DOHH2 (cell line): ENCODE results near the gene KCTD6.

Source experiments
- H3F3A ChIP-seq: fragments of 200-600 bp; sonication (generic), shearing (Covaris generic); 2 replicates; pipeline ENCODE4 v1.6.0; 2016; ENCODE audit warnings: antibody characterized with exemption, mild to moderate bottlenecking; ENCODE audit not compliant: control insufficient read depth, insufficient read depth
- H3K27ac ChIP-seq: fragments of 200-600 bp; sonication (generic); 2 replicates; pipeline ENCODE4 v1.5.1; 2014; ENCODE audit warnings: low read depth, mild to moderate bottlenecking, low read length, moderate library complexity
- H3K27me3 ChIP-seq: fragments of 200-600 bp; sonication (generic); 2 replicates; pipeline ENCODE4 v1.6.1; 2014; ENCODE audit warnings: mild to moderate bottlenecking, low read length, mixed read lengths; ENCODE audit not compliant: control insufficient read depth
- H3K36me3 ChIP-seq: fragments of 200-600 bp; sonication (generic); 2 replicates; pipeline ENCODE4 v1.6.1; 2014; ENCODE audit warnings: mild to moderate bottlenecking, low read length, moderate library complexity, mixed read lengths; ENCODE audit not compliant: control insufficient read depth
- H3K4me1 ChIP-seq: fragments of 200-600 bp; sonication (generic); 2 replicates; pipeline ENCODE4 v1.6.1; 2014; ENCODE audit warnings: mild to moderate bottlenecking, low read length, mixed read lengths; ENCODE audit not compliant: control insufficient read depth
- H3K4me2 ChIP-seq: fragments of 200-600 bp; sonication (generic); 2 replicates; pipeline ENCODE4 v1.6.0; 2014; ENCODE audit warnings: mild to moderate bottlenecking, low read length, moderate library complexity
- H3K4me3 ChIP-seq: fragments of 200-600 bp; sonication (generic); 2 replicates; pipeline ENCODE4 v1.5.1; 2014; ENCODE audit warnings: mild to moderate bottlenecking, low read length, mixed read lengths
- H3K79me2 ChIP-seq: fragments of 200-600 bp; sonication (generic); 2 replicates; pipeline ENCODE4 v1.6.1; 2014; ENCODE audit warnings: mild to moderate bottlenecking, low read length, mixed read lengths; ENCODE audit not compliant: control insufficient read depth
- H3K9me2 ChIP-seq: fragments of 200-600 bp; sonication (generic); replicated peaks from 2 replicates; pipeline ENCODE4 v1.6.1; 2014; ENCODE audit warnings: mild to moderate bottlenecking, low read length, mixed read lengths; ENCODE audit not compliant: control insufficient read depth
- H3K9me3 ChIP-seq: fragments of 200-600 bp; sonication (generic); 2 replicates; pipeline ENCODE4 v1.6.1; 2014; ENCODE audit warnings: antibody characterized with exemption, low read length, mixed read lengths; ENCODE audit not compliant: control insufficient read depth, insufficient read depth
- H4K20me1 ChIP-seq: fragments of 200-600 bp; sonication (generic); 2 replicates; pipeline ENCODE4 v1.6.0; 2014; ENCODE audit warnings: low read depth, mild to moderate bottlenecking, antibody characterized with exemption, low read length, moderate library complexity; ENCODE audit not compliant: control insufficient read depth, insufficient read depth
- EZH2phosphoT487 ChIP-seq: fragments of 200-600 bp; sonication (generic); IDR thresholded peaks from 2 replicates; pipeline ENCODE4 v1.6.1; 2017; ENCODE audit warnings: borderline replicate concordance, mild to moderate bottlenecking, antibody characterized with exemption, low read length, moderate library complexity, mixed read lengths
- TF ChIP-seq, protein P1 (sequence below): fragments of 200-600 bp; sonication (generic); IDR thresholded peaks from one replicate; pipeline ENCODE4 v1.5.1; 2014; ENCODE audit warnings: antibody characterized with exemption, mild to moderate bottlenecking, low read depth, low read length; ENCODE audit not compliant: poor library complexity, severe bottlenecking

Gene KCTD6

DNA sequence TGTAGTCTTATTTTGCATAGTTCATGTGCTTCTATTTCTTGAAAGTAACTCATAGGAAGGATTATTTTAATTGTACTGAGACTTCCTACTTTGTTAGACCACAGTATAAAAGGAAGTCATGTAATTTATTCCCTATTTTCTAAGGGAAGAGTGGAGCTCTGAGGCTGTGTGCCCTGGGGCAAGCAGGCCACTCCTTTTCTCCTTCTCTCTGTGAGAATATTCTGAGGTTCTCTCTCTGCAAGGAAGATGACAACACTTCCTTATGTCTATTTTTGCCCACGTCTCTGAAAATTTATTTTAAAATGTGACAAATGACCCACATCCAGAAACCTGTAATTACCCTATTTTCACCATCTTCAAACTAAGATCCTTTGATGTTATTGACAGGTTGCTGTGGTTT is 11.0 kb downstream of the KCTD6 start:
- Histone ChIP-seq H3K79me2 (peaks cover 54% of the 10 kb centered on the region), H3F3A (peaks cover 5% of the 10 kb centered on the region; the same call in 1 of the 2 replicates), H3K9me2 (no peaks in the 10 kb centered on the region), H4K20me1 (no peaks in the 10 kb centered on the region), H3K4me1 (peaks cover 20% of the 10 kb centered on the region), H3K9me3 (no peaks in the 10 kb centered on the region), H3K27ac (no peak overlapping the region), H3K27me3 (no peaks in the 10 kb centered on the region), H3K36me3 (peaks cover 22% of the 10 kb centered on the region), H3K4me3 (0 out of 2 replicates have a peak overlapping the region, but pooled peaks have one; percentile 5), H3K4me2 (peak overlapping the region; percentile 48)
- no peak for TF ChIP-seq EZH2phosphoT487
- TF ChIP-seq, protein P1, sequence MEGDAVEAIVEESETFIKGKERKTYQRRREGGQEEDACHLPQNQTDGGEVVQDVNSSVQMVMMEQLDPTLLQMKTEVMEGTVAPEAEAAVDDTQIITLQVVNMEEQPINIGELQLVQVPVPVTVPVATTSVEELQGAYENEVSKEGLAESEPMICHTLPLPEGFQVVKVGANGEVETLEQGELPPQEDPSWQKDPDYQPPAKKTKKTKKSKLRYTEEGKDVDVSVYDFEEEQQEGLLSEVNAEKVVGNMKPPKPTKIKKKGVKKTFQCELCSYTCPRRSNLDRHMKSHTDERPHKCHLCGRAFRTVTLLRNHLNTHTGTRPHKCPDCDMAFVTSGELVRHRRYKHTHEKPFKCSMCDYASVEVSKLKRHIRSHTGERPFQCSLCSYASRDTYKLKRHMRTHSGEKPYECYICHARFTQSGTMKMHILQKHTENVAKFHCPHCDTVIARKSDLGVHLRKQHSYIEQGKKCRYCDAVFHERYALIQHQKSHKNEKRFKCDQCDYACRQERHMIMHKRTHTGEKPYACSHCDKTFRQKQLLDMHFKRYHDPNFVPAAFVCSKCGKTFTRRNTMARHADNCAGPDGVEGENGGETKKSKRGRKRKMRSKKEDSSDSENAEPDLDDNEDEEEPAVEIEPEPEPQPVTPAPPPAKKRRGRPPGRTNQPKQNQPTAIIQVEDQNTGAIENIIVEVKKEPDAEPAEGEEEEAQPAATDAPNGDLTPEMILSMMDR = no peak

DNA sequence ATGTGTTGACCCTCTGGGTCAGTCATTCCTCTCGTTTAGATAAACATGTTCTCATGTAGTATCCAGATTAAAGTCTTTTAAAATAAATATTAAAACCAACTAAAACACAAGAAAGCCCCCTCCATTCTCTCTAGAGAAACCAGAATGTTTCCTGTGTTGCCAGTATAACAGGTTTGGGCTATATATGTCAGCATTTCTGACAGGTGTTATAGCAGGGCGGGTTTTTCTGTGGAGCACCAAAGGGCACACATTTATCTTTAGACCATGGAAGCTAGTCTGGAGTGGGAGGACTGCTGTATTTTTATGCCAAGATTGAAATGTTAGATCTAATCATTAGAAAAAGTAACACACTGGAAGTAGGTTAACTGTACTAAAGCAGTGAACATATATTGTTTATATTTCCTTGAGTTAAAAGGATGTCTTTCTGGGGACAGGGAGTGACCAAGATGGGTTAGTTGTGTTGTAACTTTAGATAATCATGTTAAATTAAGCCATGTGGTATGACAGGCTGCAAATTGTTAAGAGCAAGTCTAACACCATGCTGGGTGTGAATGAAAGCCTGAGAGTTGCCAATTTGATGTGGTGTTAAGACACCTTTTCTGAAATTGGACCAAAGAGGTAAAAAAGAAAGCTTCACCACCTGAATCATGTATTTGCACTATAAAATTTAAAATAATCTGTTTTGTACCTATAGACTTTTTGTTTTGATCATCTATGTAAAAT is 15.6 kb downstream of the KCTD6 start:
- peaks cover 16% of the 10 kb centered on the region for H3K79me2 ChIP-seq
- TF ChIP-seq, protein P1 = no peak
- no peak for TF ChIP-seq EZH2phosphoT487
- H3K27me3 ChIP-seq = no peaks in the 10 kb centered on the region
- H3F3A ChIP-seq = peaks cover 8% of the 10 kb centered on the region; the same call in 1 of the 2 replicates
- H4K20me1 ChIP-seq = no peaks in the 10 kb centered on the region
- H3K36me3 ChIP-seq = 0 out of 2 replicates have a peak, but pooled peaks cover 3% of the 10 kb centered on the region
- no peak overlapping the region for H3K27ac ChIP-seq
- peaks cover 7% of the 10 kb centered on the region for H3K4me1 ChIP-seq
- H3K9me3 ChIP-seq = no peaks in the 10 kb centered on the region
- H3K4me2 ChIP-seq = no peak overlapping the region
- no peak overlapping the region for H3K4me3 ChIP-seq
- H3K9me2 ChIP-seq = no peaks in the 10 kb centered on the region

DNA sequence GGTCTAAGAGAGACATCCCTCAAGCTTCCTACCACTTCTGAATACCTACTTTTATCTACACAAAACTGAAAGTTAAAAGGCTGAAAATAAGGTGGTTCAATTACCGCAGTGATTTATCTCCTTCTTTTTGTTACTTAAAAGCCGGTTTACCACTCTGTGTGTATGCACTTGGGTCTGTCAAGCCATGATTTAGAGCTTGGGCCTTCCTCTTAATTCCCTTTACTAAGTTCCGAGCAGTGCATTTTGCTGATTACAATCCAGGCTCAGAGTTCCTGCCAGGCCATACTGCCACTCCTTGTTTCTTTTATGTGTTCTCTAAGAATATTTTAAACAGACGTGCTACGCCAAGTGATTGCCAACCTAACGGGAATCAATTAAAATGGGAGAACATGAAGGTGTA is 16.5 kb downstream of the KCTD6 start:
- Histone ChIP-seq H4K20me1 (no peaks in the 10 kb centered on the region), H3F3A (peaks cover 8% of the 10 kb centered on the region; the same call in 1 of the 2 replicates), H3K9me2 (no peaks in the 10 kb centered on the region), H3K27ac (no peak overlapping the region), H3K27me3 (no peaks in the 10 kb centered on the region), H3K9me3 (no peaks in the 10 kb centered on the region), H3K4me1 (no peaks in the 10 kb centered on the region), H3K36me3 (0 out of 2 replicates have a peak, but pooled peaks cover 3% of the 10 kb centered on the region), H3K4me3 (no peak overlapping the region), H3K79me2 (peaks cover 9% of the 10 kb centered on the region), H3K4me2 (no peak overlapping the region)
- TF ChIP-seq EZH2phosphoT487 = no peak
- TF ChIP-seq, protein P1 = no peak
